ENCODE measurements around the gene HPN.

HPN gene

DNA sequence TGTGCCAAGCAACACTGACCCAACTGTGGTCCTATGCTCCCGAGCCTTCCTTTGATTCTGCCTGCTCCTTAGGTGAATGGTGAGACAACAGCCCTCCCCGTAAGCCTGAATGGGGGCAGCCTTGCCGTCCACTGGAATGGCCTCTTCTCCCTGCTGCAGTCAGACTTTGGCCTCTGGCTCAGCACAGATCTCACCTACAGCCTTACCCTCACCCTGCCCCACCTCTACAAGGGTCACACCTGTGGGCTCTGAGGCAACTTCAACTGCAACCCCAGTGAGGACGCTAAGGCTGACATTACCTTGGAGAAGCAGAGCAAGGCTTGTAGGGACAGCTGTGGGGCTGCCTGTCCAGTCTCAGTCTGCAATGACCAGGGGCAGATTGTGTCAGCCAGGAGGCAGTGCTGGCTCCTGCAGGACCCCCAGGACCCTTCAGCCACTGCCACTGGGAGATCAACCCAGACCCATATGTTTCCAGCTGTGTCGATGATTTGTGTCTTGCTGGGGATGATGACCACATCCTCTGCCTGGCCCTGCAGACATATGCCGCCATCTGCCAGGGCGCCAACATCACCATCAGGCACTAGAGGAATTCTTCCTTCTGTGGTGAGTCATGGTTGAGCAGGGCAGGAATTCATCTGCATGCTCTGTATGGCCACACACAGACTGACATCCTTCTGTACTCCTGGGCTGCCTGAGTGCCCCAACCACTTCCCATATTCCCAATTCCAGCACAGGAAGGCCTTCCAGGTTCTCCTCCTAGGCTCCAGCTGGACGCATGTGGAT is 46.8 kb downstream of the HPN start:
- Histone ChIP-seq H3K4me3 (ENCODE audit: low read length) (no peak overlapping the region), H3F3A (ENCODE audit: insufficient read depth, low read length) (no peaks in the 10 kb centered on the region), H3K4me2 (ENCODE audit: low read depth, low read length) (no peak overlapping the region), H3K9me3 (replicated peaks; ENCODE audit: insufficient read depth, low read length) (no peaks in the 10 kb centered on the region), H3K27ac (ENCODE audit: low read length) (no peak overlapping the region), H3K36me3 (replicated peaks; ENCODE audit: insufficient read depth, low read length) (no peaks in the 10 kb centered on the region), H2AFZ (ENCODE audit: low read length) (no peak overlapping the region), H3K27me3 (replicated peaks; ENCODE audit: insufficient read depth, low read length) (peaks cover 45% of the 10 kb centered on the region), H4K20me1 (ENCODE audit: insufficient read depth, low read length) (no peaks in the 10 kb centered on the region), H3K9ac (ENCODE audit: low read length) (no peak overlapping the region), H3K9me2 (replicated peaks; ENCODE audit: insufficient read depth, low read length) (no peaks in the 10 kb centered on the region), H3K79me2 (ENCODE audit: low read length) (no peaks in the 10 kb centered on the region), H3K4me1 (ENCODE audit: low read length) (no peaks in the 10 kb centered on the region)
- TF ChIP-seq, protein P1, sequence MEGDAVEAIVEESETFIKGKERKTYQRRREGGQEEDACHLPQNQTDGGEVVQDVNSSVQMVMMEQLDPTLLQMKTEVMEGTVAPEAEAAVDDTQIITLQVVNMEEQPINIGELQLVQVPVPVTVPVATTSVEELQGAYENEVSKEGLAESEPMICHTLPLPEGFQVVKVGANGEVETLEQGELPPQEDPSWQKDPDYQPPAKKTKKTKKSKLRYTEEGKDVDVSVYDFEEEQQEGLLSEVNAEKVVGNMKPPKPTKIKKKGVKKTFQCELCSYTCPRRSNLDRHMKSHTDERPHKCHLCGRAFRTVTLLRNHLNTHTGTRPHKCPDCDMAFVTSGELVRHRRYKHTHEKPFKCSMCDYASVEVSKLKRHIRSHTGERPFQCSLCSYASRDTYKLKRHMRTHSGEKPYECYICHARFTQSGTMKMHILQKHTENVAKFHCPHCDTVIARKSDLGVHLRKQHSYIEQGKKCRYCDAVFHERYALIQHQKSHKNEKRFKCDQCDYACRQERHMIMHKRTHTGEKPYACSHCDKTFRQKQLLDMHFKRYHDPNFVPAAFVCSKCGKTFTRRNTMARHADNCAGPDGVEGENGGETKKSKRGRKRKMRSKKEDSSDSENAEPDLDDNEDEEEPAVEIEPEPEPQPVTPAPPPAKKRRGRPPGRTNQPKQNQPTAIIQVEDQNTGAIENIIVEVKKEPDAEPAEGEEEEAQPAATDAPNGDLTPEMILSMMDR (IDR thresholded peaks at IDR 0.05; ENCODE audit: low read length), result no peak
- TF ChIP-seq EZH2 (optimal IDR thresholded peaks at IDR 0.05; ENCODE audit: low read depth, low read length) (no peak), EZH2phosphoT487 (IDR thresholded peaks at IDR 0.05; ENCODE audit: low read length) (no peak)
- no peak for DNase-seq

DNA sequence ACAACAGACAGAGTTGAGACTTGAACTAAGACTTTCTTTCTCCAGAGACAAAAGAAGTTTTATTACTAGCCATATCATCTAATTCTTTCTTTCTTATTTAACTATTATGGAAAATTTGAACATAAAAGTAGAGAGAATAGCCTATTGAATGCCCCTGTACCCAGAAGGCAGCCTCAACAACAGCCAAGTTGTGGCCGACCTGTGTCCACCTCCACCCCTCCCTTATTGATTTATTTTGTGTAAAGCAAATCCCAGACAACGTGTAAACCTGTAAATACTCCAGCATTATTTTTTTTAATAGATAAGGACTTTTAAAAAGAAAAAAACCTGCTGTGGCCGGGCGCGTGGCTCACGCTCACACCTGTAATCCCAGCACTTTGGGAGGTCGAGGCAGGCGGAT is 48.0 kb downstream of the HPN start:
- Histone ChIP-seq H3F3A (ENCODE audit: insufficient read depth, low read length) (no peaks in the 10 kb centered on the region), H3K9ac (ENCODE audit: low read length) (no peak overlapping the region), H3K4me1 (ENCODE audit: low read length) (no peaks in the 10 kb centered on the region), H3K4me3 (ENCODE audit: low read length) (no peak overlapping the region), H3K36me3 (replicated peaks; ENCODE audit: insufficient read depth, low read length) (no peaks in the 10 kb centered on the region), H3K4me2 (ENCODE audit: low read depth, low read length) (no peak overlapping the region), H3K9me2 (replicated peaks; ENCODE audit: insufficient read depth, low read length) (no peaks in the 10 kb centered on the region), H2AFZ (ENCODE audit: low read length) (no peak overlapping the region), H3K9me3 (replicated peaks; ENCODE audit: insufficient read depth, low read length) (no peaks in the 10 kb centered on the region), H4K20me1 (ENCODE audit: insufficient read depth, low read length) (no peaks in the 10 kb centered on the region), H3K27me3 (replicated peaks; ENCODE audit: insufficient read depth, low read length) (peaks cover 53% of the 10 kb centered on the region), H3K79me2 (ENCODE audit: low read length) (no peaks in the 10 kb centered on the region), H3K27ac (ENCODE audit: low read length) (no peak overlapping the region)
- DNase-seq, result no peak
- TF ChIP-seq EZH2 (optimal IDR thresholded peaks at IDR 0.05; ENCODE audit: low read depth, low read length), result no peak
- no peak for TF ChIP-seq EZH2phosphoT487 (IDR thresholded peaks at IDR 0.05; ENCODE audit: low read length)
- TF ChIP-seq, protein P1 (IDR thresholded peaks at IDR 0.05; ENCODE audit: low read length), result no peak

DNA sequence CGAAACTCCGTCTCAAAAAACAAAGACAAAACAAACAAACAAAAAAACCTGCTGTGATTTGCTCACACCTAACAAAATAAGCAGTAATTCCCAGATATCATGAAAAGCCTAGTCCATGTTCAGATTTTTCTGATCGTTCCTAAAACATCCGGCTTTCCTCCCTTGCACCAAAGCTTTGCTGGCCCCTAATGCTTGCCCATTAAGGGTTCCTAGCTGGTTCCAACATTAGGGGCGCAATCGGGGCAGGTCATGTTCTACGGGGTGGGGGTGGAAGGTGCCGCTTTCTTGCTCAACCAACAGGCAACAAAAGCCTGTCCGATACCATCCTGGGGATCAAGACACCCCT is 48.6 kb downstream of the HPN start:
- H3K27me3 ChIP-seq (replicated peaks; ENCODE audit: insufficient read depth, low read length), result peaks cover 53% of the 10 kb centered on the region
- H3K9me3 ChIP-seq (replicated peaks; ENCODE audit: insufficient read depth, low read length), result no peaks in the 10 kb centered on the region
- TF ChIP-seq, protein P1 (IDR thresholded peaks at IDR 0.05; ENCODE audit: low read length), result no peak
- no peak for TF ChIP-seq EZH2phosphoT487 (IDR thresholded peaks at IDR 0.05; ENCODE audit: low read length)
- no peak for TF ChIP-seq EZH2 (optimal IDR thresholded peaks at IDR 0.05; ENCODE audit: low read depth, low read length)
- no peaks in the 10 kb centered on the region for H3K36me3 ChIP-seq (replicated peaks; ENCODE audit: insufficient read depth, low read length)
- no peak overlapping the region for H3K4me2 ChIP-seq (ENCODE audit: low read depth, low read length)
- no peak overlapping the region for H3K9ac ChIP-seq (ENCODE audit: low read length)
- no peaks in the 10 kb centered on the region for H3K9me2 ChIP-seq (replicated peaks; ENCODE audit: insufficient read depth, low read length)
- H3K27ac ChIP-seq (ENCODE audit: low read length), result no peak overlapping the region
- no peak overlapping the region for H3K4me3 ChIP-seq (ENCODE audit: low read length)
- H3K79me2 ChIP-seq (ENCODE audit: low read length), result no peaks in the 10 kb centered on the region
- no peak for DNase-seq
- no peaks in the 10 kb centered on the region for H3K4me1 ChIP-seq (ENCODE audit: low read length)
- H4K20me1 ChIP-seq (ENCODE audit: insufficient read depth, low read length), result no peaks in the 10 kb centered on the region
- H3F3A ChIP-seq (ENCODE audit: insufficient read depth, low read length), result no peaks in the 10 kb centered on the region
- no peak overlapping the region for H2AFZ ChIP-seq (ENCODE audit: low read length)

All from MM.1S (cell line).